ENCODE results near the gene DEFB114.

The DEFB114 gene

GRCh38 chr6:49937811-49938210 is 26.2 kb downstream of the DEFB114 start:
- Histone ChIP-seq H3K27ac (ENCODE audit: low read depth, low read length, poor library complexity, severe bottlenecking) (no peak overlapping the region), H3K4me3 (ENCODE audit: low read depth, low read length, poor library complexity, severe bottlenecking) (no peak overlapping the region), H3K9ac (ENCODE audit: low read length) (no peak overlapping the region), H3K4me2 (ENCODE audit: low read length) (no peak overlapping the region), H3K4me1 (ENCODE audit: insufficient read depth, low read length, severe bottlenecking) (no peaks in the 10 kb centered on the region), H3K79me2 (ENCODE audit: insufficient read depth, low read length) (no peaks in the 10 kb centered on the region), H3K27me3 (ENCODE audit: insufficient read depth, low read length) (no peaks in the 10 kb centered on the region), H3K9me3 (ENCODE audit: low read length) (no peaks in the 10 kb centered on the region), H4K20me1 (ENCODE audit: insufficient read depth, low read length) (no peaks in the 10 kb centered on the region), H3K36me3 (ENCODE audit: insufficient read depth, low read length) (no peaks in the 10 kb centered on the region), H2AFZ (ENCODE audit: low read length) (no peak overlapping the region), H3K9me2 (ENCODE audit: low read depth, low read length) (no peaks in the 10 kb centered on the region), H3F3A (ENCODE audit: insufficient read depth, low read length) (no peaks in the 10 kb centered on the region)
- TF ChIP-seq CTCF (IDR thresholded peaks at IDR 0.05; ENCODE audit: low read length): no peak
- TF ChIP-seq EZH2 (IDR thresholded peaks at IDR 0.05; ENCODE audit: borderline replicate concordance, low read length): no peak

GRCh38 chr6:49937017-49937416 is 26.9 kb downstream of the DEFB114 start:
- no peak overlapping the region for H2AFZ ChIP-seq (ENCODE audit: low read length)
- H3K9ac ChIP-seq (ENCODE audit: low read length): no peak overlapping the region
- H3K9me3 ChIP-seq (ENCODE audit: low read length): no peaks in the 10 kb centered on the region
- no peaks in the 10 kb centered on the region for H3K36me3 ChIP-seq (ENCODE audit: insufficient read depth, low read length)
- H3K9me2 ChIP-seq (ENCODE audit: low read depth, low read length): no peaks in the 10 kb centered on the region
- no peaks in the 10 kb centered on the region for H3K79me2 ChIP-seq (ENCODE audit: insufficient read depth, low read length)
- no peak overlapping the region for H3K4me3 ChIP-seq (ENCODE audit: low read depth, low read length, poor library complexity, severe bottlenecking)
- H3K27me3 ChIP-seq (ENCODE audit: insufficient read depth, low read length): no peaks in the 10 kb centered on the region
- H3K4me1 ChIP-seq (ENCODE audit: insufficient read depth, low read length, severe bottlenecking): no peaks in the 10 kb centered on the region
- no peak for TF ChIP-seq CTCF (IDR thresholded peaks at IDR 0.05; ENCODE audit: low read length)
- no peak for TF ChIP-seq EZH2 (IDR thresholded peaks at IDR 0.05; ENCODE audit: borderline replicate concordance, low read length)
- H4K20me1 ChIP-seq (ENCODE audit: insufficient read depth, low read length): no peaks in the 10 kb centered on the region
- no peaks in the 10 kb centered on the region for H3F3A ChIP-seq (ENCODE audit: insufficient read depth, low read length)
- no peak overlapping the region for H3K27ac ChIP-seq (ENCODE audit: low read depth, low read length, poor library complexity, severe bottlenecking)
- no peak overlapping the region for H3K4me2 ChIP-seq (ENCODE audit: low read length)

- no peak overlapping the region for H2AFZ ChIP-seq (ENCODE audit: low read length)
- H4K20me1 ChIP-seq (ENCODE audit: insufficient read depth, low read length): no peaks in the 10 kb centered on the region
- H3K9me3 ChIP-seq (ENCODE audit: low read length): no peaks in the 10 kb centered on the region
- H3K4me1 ChIP-seq (ENCODE audit: insufficient read depth, low read length, severe bottlenecking): no peaks in the 10 kb centered on the region
- H3K9me2 ChIP-seq (ENCODE audit: low read depth, low read length): no peaks in the 10 kb centered on the region
- no peaks in the 10 kb centered on the region for H3K79me2 ChIP-seq (ENCODE audit: insufficient read depth, low read length)
- H3K27me3 ChIP-seq (ENCODE audit: insufficient read depth, low read length): no peaks in the 10 kb centered on the region
- no peak overlapping the region for H3K9ac ChIP-seq (ENCODE audit: low read length)
- H3K4me2 ChIP-seq (ENCODE audit: low read length): no peak overlapping the region
- no peaks in the 10 kb centered on the region for H3K36me3 ChIP-seq (ENCODE audit: insufficient read depth, low read length)
- no peak overlapping the region for H3K4me3 ChIP-seq (ENCODE audit: low read depth, low read length, poor library complexity, severe bottlenecking)
- TF ChIP-seq CTCF (IDR thresholded peaks at IDR 0.05; ENCODE audit: low read length): no peak
- no peak for TF ChIP-seq EZH2 (IDR thresholded peaks at IDR 0.05; ENCODE audit: borderline replicate concordance, low read length)
- no peak overlapping the region for H3K27ac ChIP-seq (ENCODE audit: low read depth, low read length, poor library complexity, severe bottlenecking)
- H3F3A ChIP-seq (ENCODE audit: insufficient read depth, low read length): no peaks in the 10 kb centered on the region
Measured at GRCh38 chr6:49935387-49935786, 28.6 kb downstream of the DEFB114 start.
